ENCODE data around the gene RPL41. TPM values are rescaled to one million over a fixed set of nuclear protein-coding genes. Genes with fewer than 3 reads are reported as not detected.

Gene RPL41
- total and polyA plus RNA-seq, 10 of the 15 experiments (the other 5 are each of a cell fraction or from before 2014, with no cell fraction given): 4,144 to 19,112 (median 8,004) TPM

DNA sequence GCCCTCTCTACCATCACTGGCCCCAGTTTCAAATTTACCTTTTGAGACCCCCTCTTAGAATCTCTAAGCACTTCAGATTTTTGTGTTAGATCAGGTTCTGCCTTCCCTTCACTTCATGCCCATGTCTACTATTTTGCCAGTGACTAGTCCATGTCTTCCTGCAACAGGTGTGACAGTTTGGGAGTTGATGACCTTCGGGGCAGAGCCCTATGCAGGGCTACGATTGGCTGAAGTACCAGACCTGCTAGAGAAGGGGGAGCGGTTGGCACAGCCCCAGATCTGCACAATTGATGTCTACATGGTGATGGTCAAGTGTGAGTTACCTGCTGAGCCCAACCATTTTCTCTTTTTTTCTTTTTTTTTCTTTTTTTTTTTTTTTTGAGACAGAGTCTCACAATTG is 17.8 kb upstream of the RPL41 start:
- no peaks in the 10 kb centered on the region for H3K79me2 ChIP-seq (ENCODE audit: control insufficient read depth, insufficient read depth, low read length)
- H3K4me2 ChIP-seq (ENCODE audit: control insufficient read depth, insufficient read depth): no peak overlapping the region
- no peak overlapping the region for H3K27ac ChIP-seq (ENCODE audit: control insufficient read depth, insufficient read depth)
- WGBS (ENCODE audit: insufficient coverage, insufficient replicate concordance, low lambda C conversion rate, missing lambda C conversion rate): 36% methylated on average over 3 of the region's 3 CpGs
- intact Hi-C loops (cut with micrococcal nuclease; ENCODE audit: unreplicated experiment) (no loop called here), in situ Hi-C loops (cut with MboI) (no loop called here)
- ChIA-PET CTCF (interaction anchor here (0.6 kb wide), 1 partner anchor 63 kb away, joined by 3 read pairs; no protein-coding TSS in a partner anchor), RAD21 (ENCODE audit: unreplicated experiment) (no interaction called here), SMC1A (ENCODE audit: uncharacterized antibody, unreplicated experiment) (no interaction called here), POLR2A (interaction anchor here (0.7 kb wide), 1 partner anchor 12 kb away, joined by 5 read pairs; no protein-coding TSS in a partner anchor)
- TF ChIP-seq HDGF (IDR thresholded peaks at IDR 0.05) (no peak), ESRRA (IDR thresholded peaks at IDR 0.05; ENCODE audit: low read length) (no peak), SIX5 (IDR thresholded peaks at IDR 0.05; ENCODE audit: low read depth, low read length, severe bottlenecking) (no peak), MYB (IDR thresholded peaks at IDR 0.05; ENCODE audit: borderline replicate concordance, low read depth, low read length) (no peak), KDM1A (IDR thresholded peaks at IDR 0.05; ENCODE audit: borderline replicate concordance) (no peak), DPF2 (IDR thresholded peaks at IDR 0.05) (no peak), CBFB (IDR thresholded peaks at IDR 0.05; ENCODE audit: low read depth) (no peak), YBX1 (IDR thresholded peaks at IDR 0.05) (no peak), POLR2A (IDR thresholded peaks at IDR 0.05; ENCODE audit: low read depth, low read length) (no peak)
- TF ChIP-seq, protein P1, sequence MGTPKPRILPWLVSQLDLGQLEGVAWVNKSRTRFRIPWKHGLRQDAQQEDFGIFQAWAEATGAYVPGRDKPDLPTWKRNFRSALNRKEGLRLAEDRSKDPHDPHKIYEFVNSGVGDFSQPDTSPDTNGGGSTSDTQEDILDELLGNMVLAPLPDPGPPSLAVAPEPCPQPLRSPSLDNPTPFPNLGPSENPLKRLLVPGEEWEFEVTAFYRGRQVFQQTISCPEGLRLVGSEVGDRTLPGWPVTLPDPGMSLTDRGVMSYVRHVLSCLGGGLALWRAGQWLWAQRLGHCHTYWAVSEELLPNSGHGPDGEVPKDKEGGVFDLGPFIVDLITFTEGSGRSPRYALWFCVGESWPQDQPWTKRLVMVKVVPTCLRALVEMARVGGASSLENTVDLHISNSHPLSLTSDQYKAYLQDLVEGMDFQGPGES (IDR thresholded peaks at IDR 0.05): no peak
- TF ChIP-seq, protein P2, sequence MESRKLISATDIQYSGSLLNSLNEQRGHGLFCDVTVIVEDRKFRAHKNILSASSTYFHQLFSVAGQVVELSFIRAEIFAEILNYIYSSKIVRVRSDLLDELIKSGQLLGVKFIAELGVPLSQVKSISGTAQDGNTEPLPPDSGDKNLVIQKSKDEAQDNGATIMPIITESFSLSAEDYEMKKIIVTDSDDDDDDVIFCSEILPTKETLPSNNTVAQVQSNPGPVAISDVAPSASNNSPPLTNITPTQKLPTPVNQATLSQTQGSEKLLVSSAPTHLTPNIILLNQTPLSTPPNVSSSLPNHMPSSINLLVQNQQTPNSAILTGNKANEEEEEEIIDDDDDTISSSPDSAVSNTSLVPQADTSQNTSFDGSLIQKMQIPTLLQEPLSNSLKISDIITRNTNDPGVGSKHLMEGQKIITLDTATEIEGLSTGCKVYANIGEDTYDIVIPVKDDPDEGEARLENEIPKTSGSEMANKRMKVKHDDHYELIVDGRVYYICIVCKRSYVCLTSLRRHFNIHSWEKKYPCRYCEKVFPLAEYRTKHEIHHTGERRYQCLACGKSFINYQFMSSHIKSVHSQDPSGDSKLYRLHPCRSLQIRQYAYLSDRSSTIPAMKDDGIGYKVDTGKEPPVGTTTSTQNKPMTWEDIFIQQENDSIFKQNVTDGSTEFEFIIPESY (IDR thresholded peaks at IDR 0.05): no peak
- H3K36me3 ChIP-seq (ENCODE audit: control insufficient read depth in 2 of 2, insufficient read depth in 2 of 2, low read length in 1 of 2): no peaks in the 10 kb centered on the region
- no TSS peak for BruUV-seq (replicated peaks)
- no peaks in the 10 kb centered on the region for H3K9me3 ChIP-seq (replicated peaks; ENCODE audit: control insufficient read depth, insufficient read depth, low read length)
- ATAC-seq: no peak
- DNase-seq (ENCODE audit: low read depth, low spot score): no peak
- FAIRE-seq: no peak
- H3K27me3 ChIP-seq (replicated peaks in 1 of 2; ENCODE audit: control insufficient read depth in 2 of 2, insufficient read depth in 2 of 2, low read length in 1 of 2): peaks cover 0 to 7% of the 10 kb centered on the region in 2 experiments; a peak in 2 of 4 replicates
- H2AFZ ChIP-seq (ENCODE audit: control insufficient read depth, low read depth, low read length): no peak overlapping the region
- no peaks in the 10 kb centered on the region for H4K20me1 ChIP-seq (ENCODE audit: control insufficient read depth, insufficient read depth)
- H3K4me3 ChIP-seq: no peak overlapping the region
- H3K4me1 ChIP-seq (ENCODE audit: control insufficient read depth, insufficient read depth, low read length): no peaks in the 10 kb centered on the region
- no peak overlapping the region for H3K9ac ChIP-seq (ENCODE audit: control insufficient read depth, insufficient read depth, low read length)
